IMR-90 (cell line): ENCODE data around the gene DPF3. TPM values are rescaled to one million over a fixed set of nuclear protein-coding genes. Genes with fewer than 3 reads are reported as not detected.

Source experiments
- ATAC-seq: fragments of 200-7000 bp; cut with Tn5 transposase; 2 replicates; pipeline ENCODE4 v1.9.1; 2020; ENCODE audit warnings: low read depth, mild to moderate bottlenecking, moderate library complexity
- BruUV-seq: library from RNA; stranded (reverse); fragments of 400-500 nt; replicated peaks from 2 replicates; lab custom pipeline; 2021; lab: Mats Ljungman, UMichigan
- CTCF ChIA-PET: fragments of 300-600 bp; formaldehyde crosslinking; extraction: SDS; loops from one replicate; lab custom pipeline; 2021; ENCODE audit warnings: antibody characterized with exemption; lab: Yijun Ruan, JAX
- POLR2A ChIA-PET: fragments of 300-600 bp; sonication (Branson Sonifier 250); formaldehyde crosslinking; loops from one replicate; lab custom pipeline; 2022; ENCODE audit warnings: antibody characterized with exemption; ENCODE audit not compliant: unreplicated experiment; lab: Charles Lee
- DNase-seq: peaks from one replicate; pipeline ENCODE4 v3.0.0; 2013
- H2AFZ ChIP-seq: replicated peaks from 2 replicates; pipeline ENCODE3; 2013; ENCODE audit warnings: low read length, mild to moderate bottlenecking; ENCODE audit not compliant: poor library complexity
- H2AK5ac ChIP-seq: 2 replicates; pipeline ENCODE4 v1.6.1; 2013; ENCODE audit warnings: low read depth, low read length, inconsistent platforms
- H2AK9ac ChIP-seq: replicated peaks from 2 replicates; pipeline ENCODE3; 2013; ENCODE audit warnings: mild to moderate bottlenecking, low read depth, low read length, moderate library complexity; ENCODE audit not compliant: poor library complexity
- H2BK120ac ChIP-seq: 2 replicates; pipeline ENCODE4 v1.6.1; 2013; ENCODE audit warnings: low read depth, low read length, inconsistent platforms
- H2BK15ac ChIP-seq: 3 replicates; pipeline ENCODE4 v1.6.1; 2013; ENCODE audit warnings: low read depth, low read length, inconsistent platforms
- H2BK20ac ChIP-seq: 2 replicates; pipeline ENCODE4 v1.6.1; 2013; ENCODE audit warnings: low read depth, mild to moderate bottlenecking, inconsistent platforms, low read length, moderate library complexity
- H2BK5ac ChIP-seq: 2 replicates; pipeline ENCODE4 v1.6.1; 2013; ENCODE audit warnings: mild to moderate bottlenecking, low read depth, low read length, inconsistent platforms; ENCODE audit not compliant: poor library complexity, severe bottlenecking
- H3K14ac ChIP-seq: replicated peaks from 2 replicates; pipeline ENCODE4 v1.6.1; 2013; ENCODE audit warnings: low read depth, low read length, inconsistent platforms
- H3K18ac ChIP-seq: 2 replicates; pipeline ENCODE4 v1.6.1; 2013; ENCODE audit warnings: low read depth, low read length, control low read depth
- H3K23ac ChIP-seq: 2 replicates; pipeline ENCODE4 v1.6.1; 2013; ENCODE audit warnings: low read depth, low read length, inconsistent platforms
- H3K27ac ChIP-seq: 2 replicates; pipeline ENCODE4 v1.5.1; 2013; ENCODE audit warnings: mild to moderate bottlenecking, control low read depth, low read length; ENCODE audit not compliant: insufficient read depth
- H3K27me3 ChIP-seq: 2 replicates; pipeline ENCODE4 v1.6.1; 2013; ENCODE audit warnings: low read length; ENCODE audit not compliant: control insufficient read depth, insufficient read depth
- H3K36me3 ChIP-seq: 2 replicates; pipeline ENCODE4 v1.6.1; 2013; ENCODE audit warnings: low read length, mixed read lengths; ENCODE audit not compliant: control insufficient read depth, insufficient read depth
- H3K4ac ChIP-seq: 2 replicates; pipeline ENCODE4 v1.6.1; 2013; ENCODE audit warnings: low read depth, low read length, inconsistent platforms
- H3K4me1 ChIP-seq: 2 replicates; pipeline ENCODE4 v1.6.1; 2013; ENCODE audit warnings: low read length, mixed read lengths; ENCODE audit not compliant: control insufficient read depth, insufficient read depth
- H3K4me2 ChIP-seq: 2 replicates; pipeline ENCODE4 v1.6.1; 2013; ENCODE audit warnings: low read depth, mild to moderate bottlenecking, control low read depth, low read length, moderate library complexity
- H3K4me3 ChIP-seq: 2 replicates; pipeline ENCODE4 v1.5.1; 2013; ENCODE audit warnings: low read depth, mild to moderate bottlenecking, control low read depth, low read length, moderate library complexity; ENCODE audit not compliant: insufficient read depth
- H3K56ac ChIP-seq: 2 replicates; pipeline ENCODE4 v1.6.1; 2013; ENCODE audit warnings: low read length, inconsistent platforms; ENCODE audit not compliant: insufficient read depth; ENCODE audit errors: extremely low read depth
- H3K79me1 ChIP-seq, 2 experiments: 2 replicates each; pipeline ENCODE4 v1.6.1; 2013; ENCODE audit warnings: low read length in 2 of 2, inconsistent platforms in 1 of 2, low read depth in 1 of 2
- H3K9ac ChIP-seq: 2 replicates; pipeline ENCODE4 v1.6.1; 2013; ENCODE audit warnings: low read depth, low read length, control low read depth
- H3K9me1 ChIP-seq: 2 replicates; pipeline ENCODE4 v1.6.1; 2013; ENCODE audit warnings: low read length, inconsistent platforms; ENCODE audit not compliant: insufficient read depth
- H3K9me3 ChIP-seq: 2 replicates; pipeline ENCODE4 v1.6.1; 2013; ENCODE audit warnings: low read length; ENCODE audit not compliant: control insufficient read depth, insufficient read depth
- H4K20me1 ChIP-seq: 2 replicates; pipeline ENCODE4 v1.6.1; 2013; ENCODE audit warnings: low read length, inconsistent platforms; ENCODE audit not compliant: insufficient read depth
- H4K5ac ChIP-seq: 2 replicates; pipeline ENCODE4 v1.6.1; 2013; ENCODE audit warnings: mild to moderate bottlenecking, low read depth, low read length, control low read depth
- H4K8ac ChIP-seq, 2 experiments: 2 replicates each; pipeline ENCODE4 v1.6.1; 2013; ENCODE audit warnings: low read depth in 2 of 2, low read length in 2 of 2, control low read depth in 1 of 2, inconsistent platforms in 1 of 2
- H4K91ac ChIP-seq: 2 replicates; pipeline ENCODE4 v1.6.1; 2013; ENCODE audit warnings: low read depth, low read length, inconsistent platforms; ENCODE audit not compliant: insufficient read depth
- BHLHE40 ChIP-seq: fragments of 150-350 bp; IDR thresholded peaks from 2 replicates; pipeline ENCODE4 v1.6.1; 2016; ENCODE audit warnings: mild to moderate bottlenecking, low read depth, low read length
- CHD1 ChIP-seq: IDR thresholded peaks from 2 replicates; pipeline ENCODE4 v1.6.1; 2012; ENCODE audit warnings: low read depth, low read length, improper control_type of control experiment
- MXI1 ChIP-seq: IDR thresholded peaks from 2 replicates; pipeline ENCODE4 v1.6.1; 2012; ENCODE audit warnings: low read depth, mild to moderate bottlenecking, low read length, moderate library complexity, borderline replicate concordance
- NFE2L2 ChIP-seq: fragments of 150-350 bp; IDR thresholded peaks from 2 replicates; pipeline ENCODE4 v1.6.1; 2016; ENCODE audit warnings: low read depth, mild to moderate bottlenecking, low read length
- RFX5 ChIP-seq: IDR thresholded peaks from 2 replicates; pipeline ENCODE4 v1.8.0; 2012; ENCODE audit warnings: low read depth, mild to moderate bottlenecking, low read length, moderate library complexity
- SMC3 ChIP-seq: fragments of 150-350 bp; IDR thresholded peaks from 2 replicates; pipeline ENCODE4 v1.6.1; 2016; ENCODE audit warnings: low read depth, mild to moderate bottlenecking, antibody characterized with exemption, low read length, moderate library complexity
- WGBS, 2 experiments: methylation state at CpG; one replicate each; pipeline versions ENCODE4 v1.1.5 to v1.1.7; 2013; ENCODE audit warnings: missing lambda C conversion rate in 2 of 2; ENCODE audit not compliant: insufficient read length in 1 of 2; ENCODE audit errors: extremely low coverage in 2 of 2; 5-methylcytosine and 5-hydroxymethylcytosine counted together
- dilution Hi-C: fragments of 300-500 bp; cut with HindIII; formaldehyde crosslinking; loops from one replicate; pipeline ENCODE4 v1.14.3; 2018; ENCODE audit warnings: low sequenced_read_pairs; ENCODE audit not compliant: unreplicated experiment
- in situ Hi-C: fragments of 300-500 bp; cut with MboI; formaldehyde crosslinking; loops from 3 replicates; pipeline ENCODE4 v1.14.3; 2019; ENCODE audit warnings: low sequenced_read_pairs, inconsistent platforms, mixed read lengths
- intact Hi-C: fragments of 100-400 bp; cut with micrococcal nuclease; formaldehyde crosslinking; loops from 2 replicates; pipeline ENCODE4 v1.10.0; 2022
- polyA plus RNA-seq, 3 experiments: library from polyadenylated mRNA; depleted of rRNA; stranded (reverse); fragments of >200 nt; gene quantifications; 2 replicates each; pipeline ENCODE4 v1.2.3, GENCODE V29; 2012; ENCODE audit warnings: low replicate concordance in 1 of 3
- total RNA-seq: library from RNA; depleted of rRNA; stranded (reverse); fragments of >200 nt; gene quantifications from 2 replicates; pipeline ENCODE4 v1.2.3, GENCODE V29; 2012

DPF3 gene
- total and polyA plus RNA-seq, 2 of the 4 experiments (the other 2 are of a cell fraction): 30.5 to 32.8 TPM

DNA sequence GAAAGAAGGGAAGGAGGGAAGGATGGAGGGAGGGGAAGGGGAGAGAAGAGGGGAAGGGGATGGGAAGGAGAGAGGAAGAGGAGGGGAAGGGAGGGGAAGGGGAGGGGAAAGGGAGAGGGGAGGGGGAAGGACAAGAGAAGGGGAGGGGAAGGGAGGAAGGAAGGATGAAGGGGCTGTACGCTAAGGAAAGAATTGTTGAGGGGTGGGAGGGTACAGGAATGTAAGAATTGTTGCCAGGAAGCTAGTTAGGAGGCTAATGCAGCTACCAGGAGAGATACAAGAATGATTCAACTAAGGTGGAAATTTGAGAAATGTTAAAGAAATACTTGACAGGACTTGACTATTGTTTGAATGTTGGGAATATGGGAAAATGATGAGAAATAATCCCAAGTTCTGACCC lies 261.2 kb downstream of the DPF3 start:
- H3K27ac ChIP-seq: no peak overlapping the region
- no peak overlapping the region for H4K5ac ChIP-seq
- H3K9me3 ChIP-seq: no peaks in the 10 kb centered on the region
- H3K23ac ChIP-seq: no peak overlapping the region
- no peak overlapping the region for H2AK9ac ChIP-seq
- H4K91ac ChIP-seq: peak overlapping the region; percentile 43; the same call in 1 of the 2 replicates
- peaks cover 22% of the 10 kb centered on the region for H3K4me1 ChIP-seq
- DNase-seq (no peak), ATAC-seq (no peak)
- peak overlapping the region; percentile 40; the same call in 1 of the 2 replicates for H3K14ac ChIP-seq
- no peak overlapping the region; a peak in 2 of 4 replicates for H4K8ac ChIP-seq
- no peaks in the 10 kb centered on the region for H3K36me3 ChIP-seq
- H3K18ac ChIP-seq: peak overlapping the region; percentile 83; the same call in 1 of the 2 replicates
- no peak overlapping the region for H3K4me3 ChIP-seq
- H3K56ac ChIP-seq: no peak overlapping the region
- peaks cover 0 to 5% of the 10 kb centered on the region in 2 experiments; a peak in 2 of 4 replicates for H3K79me1 ChIP-seq
- H3K9ac ChIP-seq: no peak overlapping the region
- intact Hi-C loops (no loop called here), in situ Hi-C loops (no loop called here), dilution Hi-C loops (no loop called here)
- H3K9me1 ChIP-seq: peaks cover 7% of the 10 kb centered on the region
- ChIA-PET POLR2A (no interaction called here), CTCF (no interaction called here)
- H2BK5ac ChIP-seq: peak overlapping the region; percentile 25
- H3K4ac ChIP-seq: peak overlapping the region; percentile 56; the same call in 1 of the 2 replicates
- no peaks in the 10 kb centered on the region for H4K20me1 ChIP-seq
- H2BK20ac ChIP-seq: peak overlapping the region; percentile 77; the same call in 1 of the 2 replicates
- H2BK15ac ChIP-seq: peak overlapping the region; percentile 86
- H3K27me3 ChIP-seq: no peaks in the 10 kb centered on the region
- no TSS peak for BruUV-seq
- no peak for TF ChIP-seq CHD1
- no peak for TF ChIP-seq MXI1
- no peak for TF ChIP-seq SMC3
- no peak for TF ChIP-seq NFE2L2
- no peak for TF ChIP-seq RFX5
- no peak for TF ChIP-seq BHLHE40
- peak overlapping the region; percentile 83 for H2BK120ac ChIP-seq
- 55% methylated on average over 1 of the region's 1 CpG; no CpG with 5 or more reads in 1 of the 2 experiments for WGBS, 2 experiments
- H3K4me2 ChIP-seq: no peak overlapping the region
- H2AFZ ChIP-seq: no peak overlapping the region
- H2AK5ac ChIP-seq: peak overlapping the region; percentile 81
